Prostate gland (tissue), 2 donors: ENCODE measurements around the gene CROCC.

Experiments used
- CTCF ChIP-seq, 4 experiments: fragments of 200-600 bp in 2 of 4; fragments of 450-650 bp in 2 of 4; sonication (generic) in 2 of 4; IDR thresholded peaks; 1 replicate in 3 of 4; 2 replicates in 1 of 4; pipeline ENCODE4 v1.5.1; 2016 to 2019; ENCODE audit warnings: antibody characterized with exemption in 4 of 4, mild to moderate bottlenecking in 2 of 4, moderate library complexity in 2 of 4
- POLR2A ChIP-seq: fragments of 450-650 bp; IDR thresholded peaks from one replicate; pipeline ENCODE4 v1.6.1; 2016; ENCODE audit warnings: antibody characterized with exemption, mild to moderate bottlenecking
- POLR2AphosphoS5 ChIP-seq: sonication (generic); formaldehyde crosslinking; IDR thresholded peaks from one replicate; pipeline ENCODE4 v1.6.1; 2017; ENCODE audit warnings: antibody characterized with exemption

- TF ChIP-seq POLR2AphosphoS5 (no peak), POLR2A (no peak), CTCF (IDR thresholded peaks at IDR 0.05) (no peak)
Measured at GRCh38 chr1:16967962-16968361, 46.2 kb downstream of the CROCC start.
